Small intestine (tissue), 7 donors: ENCODE results near the gene ABHD6. TPM values are rescaled to one million over a fixed set of nuclear protein-coding genes. Genes with fewer than 3 reads are reported as not detected.

Source experiments
- DNase-seq, 2 donors: peaks; one replicate each; pipeline versions ENCODE4 v3.0.0 to v3.0.0-alpha.2; 2013
- FAIRE-seq: peaks from 2 replicates; lab custom pipeline; 2012; peaks lifted over from hg19 to GRCh38; lab: Jason Lieb, UNC
- H3K27ac ChIP-seq, 3 donors: one replicate each; pipeline ENCODE4 v1.5.1; 2013; ENCODE audit warnings: low read length in 2 of 3, mild to moderate bottlenecking in 2 of 3, control low read depth in 1 of 3, inconsistent platforms in 1 of 3, low read depth in 1 of 3, moderate library complexity in 1 of 3
- H3K27me3 ChIP-seq, 3 donors: one replicate each; pipeline ENCODE4 v1.6.1; 2013; ENCODE audit warnings: low read length in 3 of 3, inconsistent platforms in 1 of 3; ENCODE audit not compliant: control insufficient read depth in 3 of 3, insufficient read depth in 3 of 3
- H3K36me3 ChIP-seq, 3 donors: one replicate each; pipeline ENCODE4 v1.6.1; 2013; ENCODE audit warnings: low read length in 3 of 3, inconsistent platforms in 1 of 3, low read depth in 1 of 3, mild to moderate bottlenecking in 1 of 3, moderate library complexity in 1 of 3; ENCODE audit not compliant: control insufficient read depth in 3 of 3, insufficient read depth in 2 of 3
- H3K4me1 ChIP-seq, 3 donors: one replicate each; pipeline ENCODE4 v1.6.1; 2013; ENCODE audit warnings: low read length in 2 of 3, inconsistent platforms in 1 of 3, low read depth in 1 of 3, mild to moderate bottlenecking in 1 of 3, moderate library complexity in 1 of 3; ENCODE audit not compliant: control insufficient read depth in 3 of 3, insufficient read depth in 2 of 3
- H3K4me3 ChIP-seq, 3 donors: one replicate each; pipeline ENCODE4 v1.5.1; 2013; ENCODE audit warnings: low read length in 3 of 3, control low read depth in 1 of 3, inconsistent platforms in 1 of 3, low read depth in 1 of 3, mild to moderate bottlenecking in 1 of 3, moderate library complexity in 1 of 3
- H3K9me3 ChIP-seq, 2 donors: one replicate each; pipeline ENCODE4 v1.6.1; 2013; ENCODE audit warnings: low read depth in 1 of 2, low read length in 1 of 2; ENCODE audit not compliant: control insufficient read depth in 2 of 2, insufficient read depth in 1 of 2
- WGBS, 3 donors: extraction: QIAGEN DNeasy Blood & Tissue Kit; methylation state at CpG; one replicate each; pipeline ENCODE4 v1.1.7; 2013; 5-methylcytosine and 5-hydroxymethylcytosine counted together
- polyA plus RNA-seq, 4 donors: library from polyadenylated mRNA; stranded (reverse) in 3 of 4; unstranded in 1 of 4; fragments of 200-250 nt in 3 of 4; fragments of 120-200 nt in 1 of 4; gene quantifications; one replicate each; pipeline versions ENCODE4 v1.2.1 to v1.2.3, GENCODE V29; 2013
- donor health status: healthy with polysubstance abuse.
- donor health status: control.
- donor health status: control.
- donor health status: Bipolar disorder and iron deficiency.
- donor health status: healthy.

The ABHD6 gene
- polyA plus RNA-seq, 4 donors = 12.1 to 42.9 (median 32.3) TPM

DNA sequence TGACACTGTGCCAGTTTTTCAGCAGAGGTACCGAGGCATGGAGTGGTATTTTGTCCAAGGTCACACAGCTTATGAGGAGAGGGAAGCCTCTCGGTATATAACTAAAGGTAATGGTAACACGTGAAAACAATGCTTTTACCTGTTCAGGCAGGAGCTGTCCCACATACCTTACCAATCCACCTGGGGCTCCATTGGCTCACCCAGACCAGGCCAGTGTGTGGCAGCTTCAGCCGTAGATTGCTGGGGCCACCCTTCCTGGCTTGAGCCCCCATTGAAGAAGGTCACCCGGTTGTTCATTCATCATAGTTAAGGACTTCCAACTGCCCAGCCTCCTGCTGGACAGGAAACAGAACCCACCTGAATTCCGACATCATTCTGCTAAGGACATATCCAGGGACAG is 59.3 kb downstream of the ABHD6 start:
- FAIRE-seq (no peak), DNase-seq (no peak)
- Histone ChIP-seq H3K9me3 (peaks cover 0 to 2% of the 10 kb centered on the region in 2 donors), H3K36me3 (peaks cover 0 to 17% (median 0%) of the 10 kb centered on the region in 3 donors), H3K27me3 (peaks cover 0 to 3% (median 2%) of the 10 kb centered on the region in 3 donors), H3K4me3 (no peak overlapping the region), H3K4me1 (no peaks in the 10 kb centered on the region), H3K27ac (no peak overlapping the region)
- WGBS, 3 donors = 73 to 77% (median 74%) methylated on average over 6 of the region's 6 CpGs

DNA sequence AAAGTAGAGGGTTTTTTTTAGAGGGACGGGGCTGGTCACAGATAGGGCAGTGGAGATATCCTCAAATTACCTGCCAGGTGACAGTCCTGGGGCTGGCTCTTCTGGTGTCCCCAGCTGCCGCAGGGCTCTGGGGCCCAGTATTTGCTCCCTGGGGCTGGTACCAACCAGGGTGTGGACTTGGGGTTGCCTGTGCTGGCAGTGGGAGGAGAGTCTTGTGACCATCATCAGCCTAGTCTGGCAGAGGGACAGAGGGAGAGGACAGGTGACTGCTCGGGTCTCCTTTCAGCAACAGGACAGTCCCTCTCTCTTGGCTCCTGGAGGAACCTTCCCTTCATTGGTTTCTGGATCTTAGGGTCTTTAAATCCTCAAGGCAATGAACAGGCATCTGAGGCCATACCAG is 60.6 kb downstream of the ABHD6 start:
- Histone ChIP-seq H3K4me3 (no peak overlapping the region), H3K27me3 (peaks cover 0 to 9% (median 3%) of the 10 kb centered on the region in 3 donors), H3K27ac (no peak overlapping the region), H3K4me1 (no peaks in the 10 kb centered on the region), H3K9me3 (peaks cover 0 to 2% of the 10 kb centered on the region in 2 donors), H3K36me3 (peaks cover 0 to 11% (median 0%) of the 10 kb centered on the region in 3 donors)
- DNase-seq (peak in 1 of 2 donors; percentile 26), FAIRE-seq (no peak)
- WGBS, 3 donors = 36 to 60% (median 48%) methylated on average over 3 of the region's 3 CpGs

DNA sequence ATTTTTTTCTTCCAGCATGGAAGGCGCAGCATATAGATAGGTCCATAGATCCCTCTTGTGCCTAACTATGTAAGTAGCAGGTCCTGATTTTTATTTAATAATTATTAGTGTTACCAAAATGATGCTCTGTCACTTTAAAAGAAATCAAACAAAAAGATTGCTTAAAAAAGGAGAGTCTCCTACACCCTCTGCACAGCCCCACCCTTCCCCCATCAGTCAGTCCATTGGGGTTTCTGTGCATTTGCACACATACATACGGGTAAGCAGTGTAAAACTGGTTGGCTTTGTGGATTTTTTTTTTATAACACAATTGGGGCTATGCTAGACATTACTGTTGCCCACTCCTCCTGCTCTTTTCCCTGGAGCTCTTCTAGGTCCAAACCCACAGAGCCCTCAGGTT is 61.5 kb downstream of the ABHD6 start:
- FAIRE-seq = no peak
- 56 to 67% (median 67%) methylated on average over 2 of the region's 2 CpGs for WGBS, 3 donors

DNA sequence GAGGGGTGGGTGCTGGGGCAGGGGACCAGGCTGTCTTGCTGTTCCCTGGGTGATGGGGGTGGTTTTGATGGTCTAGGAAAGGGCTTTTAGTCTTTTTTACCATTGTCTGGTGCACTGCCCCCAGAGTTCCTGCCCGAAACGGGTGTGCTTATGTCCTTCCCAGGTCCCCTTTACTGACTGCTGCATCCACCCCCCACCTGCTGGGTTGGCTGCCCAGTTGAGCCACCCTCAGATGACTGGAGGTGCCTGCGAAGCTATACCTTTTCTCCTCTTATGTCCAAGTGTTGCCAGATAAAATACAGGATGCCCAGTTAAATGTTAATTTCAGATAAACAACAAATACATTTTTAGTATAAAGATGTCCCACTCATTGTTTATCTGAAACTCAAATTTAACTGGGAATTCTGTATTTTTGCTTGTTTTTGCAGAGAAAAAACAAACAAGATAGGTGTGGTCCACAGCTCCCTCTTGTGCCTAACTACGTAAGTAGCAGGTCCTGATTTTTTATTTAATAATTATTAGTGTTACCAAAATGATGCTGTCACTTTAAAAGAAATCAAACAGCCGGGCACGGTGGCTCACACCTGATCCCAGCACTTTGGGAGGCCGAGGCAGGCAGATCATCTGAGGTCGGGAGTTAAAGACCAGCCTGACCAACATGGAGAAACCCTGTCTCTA is 62.4 kb downstream of the ABHD6 start:
- H3K4me1 ChIP-seq = no peaks in the 10 kb centered on the region
- no peak overlapping the region for H3K4me3 ChIP-seq
- 13 to 17% (median 16%) methylated on average over 8 of the region's 8 CpGs for WGBS, 3 donors
- FAIRE-seq (no peak), DNase-seq (peak; percentile 19 to 36)
- no peak overlapping the region for H3K27ac ChIP-seq
- peaks cover 0 to 9% (median 3%) of the 10 kb centered on the region in 3 donors for H3K27me3 ChIP-seq
- H3K36me3 ChIP-seq = peaks cover 0 to 3% (median 0%) of the 10 kb centered on the region in 3 donors
- peaks cover 0 to 2% of the 10 kb centered on the region in 2 donors for H3K9me3 ChIP-seq

More for the DNA sequence above, 61.5 kb downstream of the ABHD6 start:
- H3K4me3 ChIP-seq = no peak overlapping the region
- H3K9me3 ChIP-seq = peaks cover 0 to 2% of the 10 kb centered on the region in 2 donors
- peaks cover 0 to 9% (median 3%) of the 10 kb centered on the region in 3 donors for H3K27me3 ChIP-seq
- DNase-seq = no peak
- H3K4me1 ChIP-seq = no peaks in the 10 kb centered on the region
- H3K36me3 ChIP-seq = peaks cover 0 to 5% (median 0%) of the 10 kb centered on the region in 3 donors
- H3K27ac ChIP-seq = no peak overlapping the region

DNA sequence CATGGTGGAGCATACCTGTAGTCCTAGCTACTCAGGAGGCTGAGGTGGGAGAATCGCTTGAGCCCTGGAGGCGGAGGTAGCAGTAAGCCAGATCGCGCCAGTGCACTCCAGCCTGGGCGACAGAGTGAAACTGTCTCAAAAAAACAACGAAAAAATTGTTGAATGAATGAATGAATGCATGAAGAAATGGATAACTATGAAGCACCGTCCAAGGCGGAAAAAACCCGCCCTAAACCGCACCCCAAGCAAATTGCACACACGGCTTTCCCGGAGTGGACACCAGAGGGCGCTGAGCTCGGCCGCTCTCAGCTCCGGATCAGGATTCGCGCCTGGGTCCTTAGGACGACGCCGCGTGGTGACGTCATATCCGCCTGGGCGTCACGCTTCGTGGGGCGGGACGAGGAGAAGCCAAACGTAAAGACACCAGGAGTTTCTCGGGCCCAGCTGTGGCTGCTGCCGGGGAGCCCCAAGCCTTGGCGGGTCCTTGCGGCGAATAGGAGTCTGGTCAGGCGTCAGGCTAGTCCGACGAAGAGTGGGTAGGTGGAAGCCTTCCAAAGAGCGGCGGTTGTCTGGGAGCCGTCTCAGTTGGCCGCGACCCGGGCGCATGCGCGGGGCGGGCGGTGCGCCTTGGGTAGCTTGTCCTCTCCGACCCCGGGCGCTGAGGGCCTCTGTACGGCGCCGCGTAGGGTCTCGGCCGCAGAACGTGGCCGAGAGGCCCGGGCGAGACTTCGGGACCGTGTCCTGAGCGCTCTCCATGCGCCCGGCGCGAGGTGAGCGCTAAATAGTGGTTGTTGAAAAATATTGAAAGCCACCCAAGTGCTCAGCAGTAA is 68.5 kb downstream of the ABHD6 start, which contains the start of the genes HTD2 and RPP14:
Gene HTD2, plus strand, starts transcription at position 639 of the 830 bp plus-strand sequence. CDS start 11,094 bp downstream, outside the sequence.
Gene RPP14, plus strand, starts transcription at position 364 of the 830 bp plus-strand sequence. CDS start 4,085 bp downstream, outside the sequence.
- peak within 1 kb of the TSS; percentile 71 to 90 (median 75) for H3K4me3 ChIP-seq
- DNase-seq = peak; percentile 98 to 100
- H3K27ac ChIP-seq = peak within 1 kb of the TSS; percentile 90 to 99 (median 95)
- WGBS, 3 donors = 4% methylated on average over 70 to 71 of the region's 71 CpGs
- FAIRE-seq = peak; percentile 36
- peaks cover 0 to 9% (median 0%) of the 10 kb centered on the region in 3 donors for H3K27me3 ChIP-seq
- peaks cover 0 to 13% (median under 1%) of the 10 kb centered on the region in 3 donors for H3K36me3 ChIP-seq
- peaks cover 2 to 13% (median 5%) of the 10 kb centered on the region in 3 donors for H3K4me1 ChIP-seq
- H3K9me3 ChIP-seq = peaks cover 0 to 2% of the 10 kb centered on the region in 2 donors

DNA sequence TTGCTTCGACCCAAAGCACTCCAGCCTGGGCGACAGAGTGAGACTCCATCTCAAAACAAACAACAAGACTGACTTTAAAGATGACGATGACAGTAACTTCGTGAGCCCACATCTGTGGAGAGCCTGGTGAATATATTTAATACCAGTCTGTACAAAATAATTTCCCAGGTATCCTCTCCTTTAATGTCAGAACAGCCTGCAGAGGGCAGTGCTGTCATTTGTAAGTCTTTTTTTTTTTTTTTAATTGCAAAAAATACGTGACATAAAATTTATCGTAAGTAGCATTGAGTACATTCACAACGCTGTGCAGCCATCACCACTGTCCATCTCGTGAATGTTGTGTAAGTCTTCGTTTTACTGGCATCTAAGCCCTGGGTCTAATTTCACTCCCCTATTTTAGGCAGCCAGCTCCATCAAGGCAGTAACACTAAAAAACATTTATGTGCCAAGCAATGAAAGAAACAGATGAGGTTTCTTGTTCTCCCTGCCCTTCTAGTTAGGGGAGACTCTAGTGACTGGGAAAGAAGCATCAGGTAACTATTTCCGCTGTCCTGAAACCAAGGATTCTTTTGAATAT is 70.1 kb downstream of the ABHD6 start:
- Histone ChIP-seq H3K27ac (peak overlapping the region; percentile 45 to 99 (median 95)), H3K27me3 (no peaks in the 10 kb centered on the region), H3K4me3 (peak overlapping the region in 2 of 3 donors; percentile 71 to 90), H3K9me3 (no peaks in the 10 kb centered on the region), H3K4me1 (peaks cover 2 to 13% (median 5%) of the 10 kb centered on the region in 3 donors), H3K36me3 (peaks cover 3 to 27% (median 10%) of the 10 kb centered on the region in 3 donors)
- DNase-seq (peak; percentile 48 to 68), FAIRE-seq (no peak)
- 16 to 29% (median 24%) methylated on average over 10 of the region's 10 CpGs for WGBS, 3 donors

DNA sequence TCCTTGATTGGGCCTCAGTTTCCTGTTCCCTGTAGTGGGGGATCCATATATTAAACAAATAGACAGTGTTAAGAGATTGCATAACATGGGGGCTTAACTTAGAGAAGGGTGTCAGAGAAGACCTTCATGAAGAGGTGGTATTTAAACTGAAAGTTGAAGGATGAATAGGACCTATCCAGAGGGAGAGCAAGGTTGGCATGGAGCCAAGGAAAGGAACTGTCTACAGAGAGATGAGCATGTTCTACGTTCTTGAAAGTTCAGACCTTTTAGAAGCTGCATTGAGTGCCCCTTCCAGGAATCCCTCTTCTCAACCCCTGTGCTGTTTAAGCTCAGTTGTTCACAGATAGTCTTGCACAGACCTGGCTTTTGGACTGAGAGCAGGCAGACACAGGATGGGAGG is 71.1 kb downstream of the ABHD6 start:
- no peak overlapping the region for H3K4me3 ChIP-seq
- H3K36me3 ChIP-seq = peaks cover 7 to 34% (median 10%) of the 10 kb centered on the region in 3 donors
- FAIRE-seq (no peak), DNase-seq (no peak)
- H3K27me3 ChIP-seq = no peaks in the 10 kb centered on the region
- peaks cover 2 to 13% (median 5%) of the 10 kb centered on the region in 3 donors for H3K4me1 ChIP-seq
- WGBS, 3 donors = 5 to 35% (median 29%) methylated on average over 1 of the region's 1 CpG
- H3K9me3 ChIP-seq = no peaks in the 10 kb centered on the region
- no peak overlapping the region for H3K27ac ChIP-seq

DNA sequence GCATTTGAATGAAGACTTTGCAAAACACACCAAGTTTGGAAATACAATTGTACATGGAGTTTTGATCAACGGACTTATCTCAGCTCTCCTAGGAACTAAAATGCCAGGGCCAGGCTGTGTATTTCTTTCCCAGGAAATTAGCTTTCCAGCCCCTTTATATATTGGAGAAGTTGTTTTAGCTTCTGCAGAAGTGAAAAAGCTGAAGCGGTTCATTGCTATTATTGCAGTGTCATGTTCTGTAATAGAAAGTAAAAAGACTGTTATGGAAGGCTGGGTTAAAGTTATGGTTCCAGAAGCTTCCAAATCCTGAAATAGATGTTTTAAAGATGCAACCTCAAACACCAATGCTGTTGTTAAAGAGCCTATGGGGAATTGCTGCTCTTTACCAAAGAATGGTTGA is 80.2 kb downstream of the ABHD6 start:
- 82 to 94% (median 85%) methylated on average over 2 of the region's 2 CpGs for WGBS, 3 donors
- peaks cover 17 to 29% (median 18%) of the 10 kb centered on the region in 3 donors for H3K36me3 ChIP-seq
- FAIRE-seq = no peak
- no peaks in the 10 kb centered on the region for H3K27me3 ChIP-seq
- H3K4me3 ChIP-seq = no peak overlapping the region
- DNase-seq = no peak
- no peaks in the 10 kb centered on the region for H3K9me3 ChIP-seq
- H3K27ac ChIP-seq = no peak overlapping the region
- H3K4me1 ChIP-seq = no peaks in the 10 kb centered on the region
